Measurements from ENCODE around the gene RIGI. TPM values are rescaled to one million over a fixed set of nuclear protein-coding genes. Genes with fewer than 3 reads are reported as not detected.

The RIGI gene
- total and polyA plus RNA-seq, 2 of the 13 experiments (the other 11 are each of a cell fraction or from before 2014, with no cell fraction given) = 3.0 to 8.2 TPM

DNA sequence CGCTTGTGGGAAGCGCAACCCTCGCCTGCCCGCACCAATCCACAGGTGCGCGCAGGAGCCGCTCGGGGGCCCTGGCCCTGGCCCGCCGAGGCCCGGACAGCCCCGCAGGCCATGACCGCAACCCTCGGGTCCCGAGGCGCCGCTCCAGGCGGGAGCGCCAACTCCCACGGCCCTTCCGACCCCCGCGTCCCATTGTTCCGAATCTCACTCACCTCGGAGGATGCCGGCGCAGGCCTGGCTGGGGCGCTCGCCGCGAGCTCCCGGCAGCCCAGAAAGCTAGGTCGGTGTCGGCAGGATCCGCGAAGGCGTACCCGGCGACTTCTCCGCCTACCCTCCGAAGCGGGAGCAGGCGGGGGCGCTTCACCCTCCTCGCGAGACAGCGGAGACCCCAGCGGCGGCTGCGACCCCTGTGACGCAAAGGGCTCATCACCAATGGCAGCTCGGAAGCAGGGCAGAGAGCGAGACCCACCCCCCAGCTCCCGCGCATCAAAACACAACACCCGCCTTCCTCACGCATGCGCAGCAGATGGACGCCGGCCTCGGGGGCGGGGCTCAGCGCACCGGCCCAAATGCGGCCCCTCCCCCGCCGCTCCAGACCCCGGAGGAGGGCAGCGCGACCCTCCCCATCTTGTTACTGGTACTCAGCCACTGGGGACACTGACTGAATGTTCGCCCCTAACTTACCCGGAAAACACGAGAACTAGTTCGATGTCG lies 24.7 kb upstream of the RIGI start (continued):
- peak; percentile 58 for TF ChIP-seq HDAC1 (CRISPR knock-in tag; IDR thresholded peaks at IDR 0.05)
- TF ChIP-seq HES4 (CRISPR knock-in tag; IDR thresholded peaks at IDR 0.05; ENCODE audit: borderline replicate concordance) = peak; percentile 39; the same call in 1 of the 2 replicates
- TF ChIP-seq NONO (IDR thresholded peaks at IDR 0.05) = no peak
- TF ChIP-seq NONO (CRISPR knock-in tag; conservative IDR thresholded peaks at IDR 0.05) = peak; percentile 66
- 0 out of 2 replicates have a peak, but pooled peaks have one; percentile 20 for TF ChIP-seq HNF4A (CRISPR knock-in tag; IDR thresholded peaks at IDR 0.05)
- no peak for TF ChIP-seq NR1H2 (CRISPR knock-in tag; IDR thresholded peaks at IDR 0.05; ENCODE audit: borderline replicate concordance, low read depth)
- 0 out of 2 replicates have a peak, but pooled peaks have one; percentile 13 for TF ChIP-seq ZNF337 (CRISPR knock-in tag; IDR thresholded peaks at IDR 0.05; ENCODE audit: borderline replicate concordance, low read depth)
- TF ChIP-seq, protein P1, sequence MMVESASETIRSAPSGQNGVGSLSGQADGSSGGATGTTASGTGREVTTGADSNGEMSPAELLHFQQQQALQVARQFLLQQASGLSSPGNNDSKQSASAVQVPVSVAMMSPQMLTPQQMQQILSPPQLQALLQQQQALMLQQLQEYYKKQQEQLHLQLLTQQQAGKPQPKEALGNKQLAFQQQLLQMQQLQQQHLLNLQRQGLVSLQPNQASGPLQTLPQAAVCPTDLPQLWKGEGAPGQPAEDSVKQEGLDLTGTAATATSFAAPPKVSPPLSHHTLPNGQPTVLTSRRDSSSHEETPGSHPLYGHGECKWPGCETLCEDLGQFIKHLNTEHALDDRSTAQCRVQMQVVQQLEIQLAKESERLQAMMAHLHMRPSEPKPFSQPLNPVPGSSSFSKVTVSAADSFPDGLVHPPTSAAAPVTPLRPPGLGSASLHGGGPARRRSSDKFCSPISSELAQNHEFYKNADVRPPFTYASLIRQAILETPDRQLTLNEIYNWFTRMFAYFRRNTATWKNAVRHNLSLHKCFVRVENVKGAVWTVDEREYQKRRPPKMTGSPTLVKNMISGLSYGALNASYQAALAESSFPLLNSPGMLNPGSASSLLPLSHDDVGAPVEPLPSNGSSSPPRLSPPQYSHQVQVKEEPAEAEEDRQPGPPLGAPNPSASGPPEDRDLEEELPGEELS (CRISPR knock-in tag; IDR thresholded peaks at IDR 0.05) = peak; percentile 46
- no peak for TF ChIP-seq ZSCAN25 (CRISPR knock-in tag; IDR thresholded peaks at IDR 0.05)
- TF ChIP-seq, protein P2, sequence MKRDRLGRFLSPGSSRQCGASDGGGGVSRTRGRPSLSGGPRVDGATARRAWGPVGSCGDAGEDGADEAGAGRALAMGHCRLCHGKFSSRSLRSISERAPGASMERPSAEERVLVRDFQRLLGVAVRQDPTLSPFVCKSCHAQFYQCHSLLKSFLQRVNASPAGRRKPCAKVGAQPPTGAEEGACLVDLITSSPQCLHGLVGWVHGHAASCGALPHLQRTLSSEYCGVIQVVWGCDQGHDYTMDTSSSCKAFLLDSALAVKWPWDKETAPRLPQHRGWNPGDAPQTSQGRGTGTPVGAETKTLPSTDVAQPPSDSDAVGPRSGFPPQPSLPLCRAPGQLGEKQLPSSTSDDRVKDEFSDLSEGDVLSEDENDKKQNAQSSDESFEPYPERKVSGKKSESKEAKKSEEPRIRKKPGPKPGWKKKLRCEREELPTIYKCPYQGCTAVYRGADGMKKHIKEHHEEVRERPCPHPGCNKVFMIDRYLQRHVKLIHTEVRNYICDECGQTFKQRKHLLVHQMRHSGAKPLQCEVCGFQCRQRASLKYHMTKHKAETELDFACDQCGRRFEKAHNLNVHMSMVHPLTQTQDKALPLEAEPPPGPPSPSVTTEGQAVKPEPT (CRISPR knock-in tag; IDR thresholded peaks at IDR 0.05; ENCODE audit: low read depth) = no peak
- TF ChIP-seq, protein P3, sequence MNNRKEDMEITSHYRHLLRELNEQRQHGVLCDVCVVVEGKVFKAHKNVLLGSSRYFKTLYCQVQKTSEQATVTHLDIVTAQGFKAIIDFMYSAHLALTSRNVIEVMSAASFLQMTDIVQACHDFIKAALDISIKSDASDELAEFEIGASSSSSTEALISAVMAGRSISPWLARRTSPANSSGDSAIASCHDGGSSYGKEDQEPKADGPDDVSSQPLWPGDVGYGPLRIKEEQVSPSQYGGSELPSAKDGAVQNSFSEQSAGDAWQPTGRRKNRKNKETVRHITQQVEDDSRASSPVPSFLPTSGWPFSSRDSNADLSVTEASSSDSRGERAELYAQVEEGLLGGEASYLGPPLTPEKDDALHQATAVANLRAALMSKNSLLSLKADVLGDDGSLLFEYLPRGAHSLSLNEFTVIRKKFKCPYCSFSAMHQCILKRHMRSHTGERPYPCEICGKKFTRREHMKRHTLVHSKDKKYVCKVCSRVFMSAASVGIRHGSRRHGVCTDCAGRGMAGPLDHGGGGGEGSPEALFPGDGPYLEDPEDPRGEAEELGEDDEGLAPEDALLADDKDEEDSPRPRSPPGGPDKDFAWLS (CRISPR knock-in tag; IDR thresholded peaks at IDR 0.05; ENCODE audit: borderline replicate concordance) = no peak
- no peak for TF ChIP-seq ZKSCAN1 (IDR thresholded peaks at IDR 0.05; ENCODE audit: low read length)
- no peak for TF ChIP-seq MYNN (CRISPR knock-in tag; IDR thresholded peaks at IDR 0.05; ENCODE audit: low read depth)
- TF ChIP-seq NKX3-1 (CRISPR knock-in tag; IDR thresholded peaks at IDR 0.05) = no peak
- no peak for TF ChIP-seq RFX1 (IDR thresholded peaks at IDR 0.05)
- peak; percentile 80 for TF ChIP-seq ZNF501 (CRISPR knock-in tag; IDR thresholded peaks at IDR 0.05)
- peak; percentile 75; the same call in 1 of the 2 replicates for TF ChIP-seq CHCHD3 (CRISPR knock-in tag; IDR thresholded peaks at IDR 0.05)
- no peak for TF ChIP-seq ZNF101 (CRISPR knock-in tag; IDR thresholded peaks at IDR 0.05; ENCODE audit: borderline replicate concordance, low read depth)
- peak; percentile 41 for TF ChIP-seq YY1 (IDR thresholded peaks at IDR 0.05; ENCODE audit: insufficient read depth, insufficient replicate concordance, low read depth, low read length)
- TF ChIP-seq YEATS4 (CRISPR knock-in tag; IDR thresholded peaks at IDR 0.05; ENCODE audit: borderline replicate concordance) = peak; percentile 81; the same call in 1 of the 2 replicates
- TF ChIP-seq CCAR2 (optimal IDR thresholded peaks at IDR 0.05; ENCODE audit: low read depth, low read length) = no peak
- TF ChIP-seq NFYC (CRISPR knock-in tag; IDR thresholded peaks at IDR 0.05) = peak; percentile 74
- peak; percentile 80 for TF ChIP-seq ZFP90 (CRISPR knock-in tag; IDR thresholded peaks at IDR 0.05; ENCODE audit: borderline replicate concordance)
- TF ChIP-seq ZBTB7A (CRISPR knock-in tag; IDR thresholded peaks at IDR 0.05) = peak; percentile 99
- TF ChIP-seq, protein P4, sequence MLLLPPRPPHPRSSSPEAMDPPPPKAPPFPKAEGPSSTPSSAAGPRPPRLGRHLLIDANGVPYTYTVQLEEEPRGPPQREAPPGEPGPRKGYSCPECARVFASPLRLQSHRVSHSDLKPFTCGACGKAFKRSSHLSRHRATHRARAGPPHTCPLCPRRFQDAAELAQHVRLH (CRISPR knock-in tag; IDR thresholded peaks at IDR 0.05; ENCODE audit: borderline replicate concordance, low read depth) = 0 out of 2 replicates have a peak, but pooled peaks have one; percentile 39

Data from HepG2 (cell line).